ENCODE data around the gene STRA8. TPM values are rescaled to one million over a fixed set of nuclear protein-coding genes. Genes with fewer than 3 reads are reported as not detected.
A peak's percentile ranks its signal among the peaks of the same experiment; 100 is the strongest.

STRA8 gene
- polyA plus RNA-seq, 1 donor from 2014 or later, result not detected

GRCh38 chr7:135277161-135277560 is 43.5 kb downstream of the STRA8 start:
- Histone ChIP-seq H3K27ac (ENCODE audit: low read length) (no peak overlapping the region), H3K4me2 (ENCODE audit: low read length) (no peak overlapping the region), H3K9me3 (ENCODE audit: low read length) (no peaks in the 10 kb centered on the region), H3K9me2 (ENCODE audit: insufficient read depth, low read length) (no peaks in the 10 kb centered on the region), H3K27me3 (ENCODE audit: insufficient read depth, low read depth, low read length) (no peaks in the 10 kb centered on the region), H3K9ac (ENCODE audit: low read length) (no peak overlapping the region), H3K4me3 (ENCODE audit: low read length) (no peak overlapping the region), H2AFZ (ENCODE audit: low read depth, low read length) (no peak overlapping the region), H4K20me1 (ENCODE audit: insufficient read depth) (no peaks in the 10 kb centered on the region), H3F3A (ENCODE audit: insufficient read depth, low read length, poor library complexity, severe bottlenecking) (no peaks in the 10 kb centered on the region), H3K79me2 (replicated peaks; ENCODE audit: insufficient read depth, low read length) (no peaks in the 10 kb centered on the region), H3K36me3 (ENCODE audit: insufficient read depth, low read length) (no peaks in the 10 kb centered on the region)
- TF ChIP-seq POLR2AphosphoS5 (IDR thresholded peaks at IDR 0.05) (no peak), RAD21 (conservative IDR thresholded peaks at IDR 0.05) (no peak), MXI1 (conservative IDR thresholded peaks at IDR 0.05; ENCODE audit: poor library complexity, severe bottlenecking) (no peak), TAF1 (IDR thresholded peaks at IDR 0.05; ENCODE audit: low read depth) (no peak), CTCF (IDR thresholded peaks at IDR 0.05; ENCODE audit: poor library complexity, severe bottlenecking) (no peak), REST (IDR thresholded peaks at IDR 0.05; ENCODE audit: borderline replicate concordance) (no peak), EP300 (conservative IDR thresholded peaks at IDR 0.05; ENCODE audit: poor library complexity, severe bottlenecking) (no peak), SMC3 (conservative IDR thresholded peaks at IDR 0.05; ENCODE audit: poor library complexity) (no peak), EZH2 (IDR thresholded peaks at IDR 0.05; ENCODE audit: borderline replicate concordance, insufficient read depth, low read length, poor library complexity, severe bottlenecking) (no peak)

- H2AFZ ChIP-seq (ENCODE audit: low read depth, low read length), result no peak overlapping the region
- H3K27ac ChIP-seq (ENCODE audit: low read length), result no peak overlapping the region
- peak; percentile 44 for TF ChIP-seq MXI1 (conservative IDR thresholded peaks at IDR 0.05; ENCODE audit: poor library complexity, severe bottlenecking)
- TF ChIP-seq CTCF (IDR thresholded peaks at IDR 0.05; ENCODE audit: poor library complexity, severe bottlenecking), result peak; percentile 100
- no peak for TF ChIP-seq EP300 (conservative IDR thresholded peaks at IDR 0.05; ENCODE audit: poor library complexity, severe bottlenecking)
- no peak for TF ChIP-seq POLR2AphosphoS5 (IDR thresholded peaks at IDR 0.05)
- peak; percentile 100 for TF ChIP-seq RAD21 (conservative IDR thresholded peaks at IDR 0.05)
- TF ChIP-seq SMC3 (conservative IDR thresholded peaks at IDR 0.05; ENCODE audit: poor library complexity), result peak; percentile 99
- no peak overlapping the region for H3K4me3 ChIP-seq (ENCODE audit: low read length)
- H3K9me2 ChIP-seq (ENCODE audit: insufficient read depth, low read length), result no peaks in the 10 kb centered on the region
- no peaks in the 10 kb centered on the region for H3K36me3 ChIP-seq (ENCODE audit: insufficient read depth, low read length)
- H4K20me1 ChIP-seq (ENCODE audit: insufficient read depth), result no peaks in the 10 kb centered on the region
- H3K4me2 ChIP-seq (ENCODE audit: low read length), result no peak overlapping the region
- no peak overlapping the region for H3K9ac ChIP-seq (ENCODE audit: low read length)
- H3K27me3 ChIP-seq (ENCODE audit: insufficient read depth, low read depth, low read length), result no peaks in the 10 kb centered on the region
- H3K79me2 ChIP-seq (replicated peaks; ENCODE audit: insufficient read depth, low read length), result no peaks in the 10 kb centered on the region
- H3F3A ChIP-seq (ENCODE audit: insufficient read depth, low read length, poor library complexity, severe bottlenecking), result no peaks in the 10 kb centered on the region
- no peaks in the 10 kb centered on the region for H3K9me3 ChIP-seq (ENCODE audit: low read length)
Measured at GRCh38 chr7:135281363-135281949, 47.8 kb downstream of the STRA8 start.

Measured in neural cell (in vitro differentiated cells).